LoVo (cell line): ENCODE data around the gene RABEPK.
A peak's percentile ranks its signal among the peaks of the same experiment; 100 is the strongest.
"Not testable (repeated sequence)": the region's sequence is repeated elsewhere in the genome, so short reads cannot be mapped to it uniquely, and the experiment has no call there.

ENCODE experiments used
- DNase-seq: peaks from one replicate; pipeline ENCODE4 v3.0.0-alpha.2; 2016; ENCODE audit warnings: low spot score

The RABEPK gene

GRCh38 chr9:125254231-125254630 is 53.9 kb downstream of the RABEPK start:
- no peak for DNase-seq

GRCh38 chr9:125255781-125256391 is 55.5 kb downstream of the RABEPK start:
- no peak for DNase-seq

GRCh38 chr9:125258160-125258785 is 57.9 kb downstream of the RABEPK start:
- DNase-seq: no peak

GRCh38 chr9:125258832-125259534 is 58.6 kb downstream of the RABEPK start:
- DNase-seq: no peak

GRCh38 chr9:125260561-125260960 is 60.2 kb downstream of the RABEPK start:
- no peak for DNase-seq

- peak; percentile 94 for DNase-seq
Measured at GRCh38 chr9:125261501-125262293, 61.4 kb downstream of the RABEPK start, which contains the start of gene GAPVD1. Gene GAPVD1 (plus strand): TSS chr9:125261826. CDS start chr9:125298922, 37,096 bp downstream.

GRCh38 chr9:125262294-125262991 is 62.1 kb downstream of the RABEPK start:
- no peak for DNase-seq

- not testable (repeated sequence) for DNase-seq
Measured at GRCh38 chr9:125264068-125264467, 63.7 kb downstream of the RABEPK start.

GRCh38 chr9:125268394-125269013 is 68.2 kb downstream of the RABEPK start:
- DNase-seq: no peak

GRCh38 chr9:125269014-125269397 is 68.7 kb downstream of the RABEPK start:
- DNase-seq: no peak

GRCh38 chr9:125271081-125271480 is 70.7 kb downstream of the RABEPK start:
- DNase-seq: no peak

- DNase-seq: peak; percentile 54
Measured at GRCh38 chr9:125272697-125273096, 72.4 kb downstream of the RABEPK start.

- no peak for DNase-seq
Measured at GRCh38 chr9:125276771-125277170, 76.4 kb downstream of the RABEPK start.

- DNase-seq: no peak
Measured at GRCh38 chr9:125277411-125277810, 77.1 kb downstream of the RABEPK start.

- DNase-seq: no peak
Measured at GRCh38 chr9:125280945-125281344, 80.6 kb downstream of the RABEPK start.
